Neuronal stem cell (in vitro differentiated cells): ENCODE results near the gene ZNF670.
"Not testable (repeated sequence)": the region's sequence is repeated elsewhere in the genome, so short reads cannot be mapped to it uniquely, and the experiment has no call there.

Experiments used
- DNase-seq: peaks from one replicate; pipeline ENCODE4 v3.0.0-alpha.2; 2013; ENCODE audit warnings: low spot score
- H2AFZ ChIP-seq: one replicate; pipeline ENCODE4 v1.6.1; 2013; ENCODE audit warnings: mild to moderate bottlenecking, low read length, inconsistent platforms
- H2AK5ac ChIP-seq: 2 replicates; pipeline ENCODE4 v1.6.1; 2013; ENCODE audit warnings: low read depth, mild to moderate bottlenecking, inconsistent platforms, low read length, moderate library complexity, mixed read lengths
- H2BK120ac ChIP-seq: 2 replicates; pipeline ENCODE4 v1.6.1; 2013; ENCODE audit warnings: low read depth, mild to moderate bottlenecking, inconsistent platforms, low read length, moderate library complexity, mixed read lengths
- H2BK12ac ChIP-seq: one replicate; pipeline ENCODE4 v1.6.1; 2013; ENCODE audit warnings: low read length, inconsistent platforms
- H2BK15ac ChIP-seq: 2 replicates; pipeline ENCODE4 v1.6.1; 2013; ENCODE audit warnings: mild to moderate bottlenecking, low read length, inconsistent platforms, mixed read lengths
- H2BK5ac ChIP-seq: one replicate; pipeline ENCODE4 v1.6.1; 2013; ENCODE audit warnings: inconsistent platforms, mild to moderate bottlenecking, low read length, moderate library complexity
- H3K14ac ChIP-seq: one replicate; pipeline ENCODE4 v1.6.1; 2013; ENCODE audit warnings: low read length, inconsistent platforms
- H3K18ac ChIP-seq: 2 replicates; pipeline ENCODE4 v1.6.1; 2013; ENCODE audit warnings: low read length, inconsistent platforms
- H3K23ac ChIP-seq: 2 replicates; pipeline ENCODE4 v1.6.1; 2013; ENCODE audit warnings: low read depth, mild to moderate bottlenecking, mixed read lengths, low read length, inconsistent platforms; ENCODE audit not compliant: poor library complexity
- H3K27ac ChIP-seq: replicated peaks from 3 replicates; pipeline ENCODE4 v1.5.1; 2013; ENCODE audit warnings: low read length, inconsistent platforms
- H3K27me3 ChIP-seq, 3 experiments: 2 replicates each; pipeline ENCODE4 v1.6.1; 2013; ENCODE audit warnings: low read length in 3 of 3, mild to moderate bottlenecking in 2 of 3, inconsistent platforms in 1 of 3, low read depth in 1 of 3, mixed read lengths in 1 of 3, moderate library complexity in 1 of 3; ENCODE audit not compliant: control insufficient read depth in 3 of 3, insufficient read depth in 3 of 3
- H3K36me3 ChIP-seq, 2 donors: replicated peaks in 1 of 2; 2 replicates each; pipeline ENCODE4 v1.6.1; 2013; ENCODE audit warnings: low read length in 2 of 2; ENCODE audit not compliant: control insufficient read depth in 2 of 2, insufficient read depth in 2 of 2
- H3K4ac ChIP-seq: 2 replicates; pipeline ENCODE4 v1.6.1; 2013; ENCODE audit warnings: inconsistent platforms, mild to moderate bottlenecking, low read length, moderate library complexity
- H3K4me1 ChIP-seq, 2 donors: 1 replicate in 1 of 2; 2 replicates in 1 of 2; pipeline ENCODE4 v1.6.1; 2013; ENCODE audit warnings: low read length in 2 of 2, low read depth in 1 of 2; ENCODE audit not compliant: control insufficient read depth in 2 of 2, insufficient read depth in 1 of 2
- H3K4me2 ChIP-seq: one replicate; pipeline ENCODE4 v1.6.1; 2013; ENCODE audit warnings: mild to moderate bottlenecking, low read length, inconsistent platforms; ENCODE audit not compliant: insufficient read depth, poor library complexity, severe bottlenecking
- H3K4me3 ChIP-seq, 2 donors: 2 replicates each; pipeline ENCODE4 v1.5.1; 2013; ENCODE audit warnings: low read length in 2 of 2, mild to moderate bottlenecking in 2 of 2, inconsistent platforms in 1 of 2, moderate library complexity in 1 of 2
- H3K79me1 ChIP-seq: one replicate; pipeline ENCODE4 v1.6.1; 2013; ENCODE audit warnings: low read depth, mild to moderate bottlenecking, inconsistent platforms, low read length, moderate library complexity
- H3K9ac ChIP-seq: one replicate; pipeline ENCODE4 v1.6.1; 2013; ENCODE audit warnings: mild to moderate bottlenecking, low read depth, low read length, inconsistent platforms; ENCODE audit not compliant: poor library complexity
- H3K9me3 ChIP-seq, 2 donors: replicated peaks in 1 of 2; 2 replicates each; pipeline versions ENCODE3 to v1.6.1; 2013; ENCODE audit warnings: low read length in 2 of 2, mild to moderate bottlenecking in 2 of 2, inconsistent platforms in 1 of 2, low read depth in 1 of 2, mixed read lengths in 1 of 2, moderate library complexity in 1 of 2; ENCODE audit not compliant: control insufficient read depth in 2 of 2, insufficient read depth in 1 of 2
- H4K8ac ChIP-seq: one replicate; pipeline ENCODE4 v1.6.1; 2013; ENCODE audit warnings: low read depth, mild to moderate bottlenecking, inconsistent platforms, low read length, moderate library complexity
- H4K91ac ChIP-seq: one replicate; pipeline ENCODE4 v1.6.1; 2013; ENCODE audit warnings: low read length, low read depth, mild to moderate bottlenecking, inconsistent platforms; ENCODE audit not compliant: poor library complexity
- WGBS, 2 donors: extraction: QIAGEN DNeasy Blood & Tissue Kit; methylation state at CpG; one replicate each; pipeline ENCODE4 v1.1.7; 2013; ENCODE audit warnings: missing lambda C conversion rate in 2 of 2, mixed read lengths in 1 of 2; ENCODE audit not compliant: insufficient read length in 2 of 2, insufficient replicate concordance in 1 of 2; ENCODE audit errors: extremely low coverage in 2 of 2; 5-methylcytosine and 5-hydroxymethylcytosine counted together

The ZNF670 gene

GRCh38 chr1:247032306-247032705 lies 46.3 kb downstream of the ZNF670 start:
- not testable (repeated sequence) for DNase-seq, H3K9ac ChIP-seq, H2BK120ac ChIP-seq, H2BK12ac ChIP-seq, H3K27me3 ChIP-seq, H2AFZ ChIP-seq, H3K4ac ChIP-seq, H3K27ac ChIP-seq, H3K4me2 ChIP-seq, H3K14ac ChIP-seq, H3K4me1 ChIP-seq, H3K79me1 ChIP-seq, H3K18ac ChIP-seq, H4K8ac ChIP-seq, H3K4me3 ChIP-seq, H2BK15ac ChIP-seq, H3K23ac ChIP-seq, H2BK5ac ChIP-seq, H4K91ac ChIP-seq, H2AK5ac ChIP-seq
- Histone ChIP-seq H3K36me3 (peaks cover 16 to 39% of the 10 kb centered on the region in 2 donors), H3K9me3 (peaks cover 22 to 59% of the 10 kb centered on the region in 2 donors)
- WGBS, 2 donors, result no CpG with 5 or more reads among the region's 30 CpGs
